HG03571 (cell line): ENCODE results near the gene MICAL2.

Experiments
- ATAC-seq: cut with Tn5 transposase; IDR thresholded peaks from one replicate; pipeline ENCODE4 v1.9.1; 2021; ENCODE audit not compliant: unreplicated experiment

The MICAL2 gene

DNA sequence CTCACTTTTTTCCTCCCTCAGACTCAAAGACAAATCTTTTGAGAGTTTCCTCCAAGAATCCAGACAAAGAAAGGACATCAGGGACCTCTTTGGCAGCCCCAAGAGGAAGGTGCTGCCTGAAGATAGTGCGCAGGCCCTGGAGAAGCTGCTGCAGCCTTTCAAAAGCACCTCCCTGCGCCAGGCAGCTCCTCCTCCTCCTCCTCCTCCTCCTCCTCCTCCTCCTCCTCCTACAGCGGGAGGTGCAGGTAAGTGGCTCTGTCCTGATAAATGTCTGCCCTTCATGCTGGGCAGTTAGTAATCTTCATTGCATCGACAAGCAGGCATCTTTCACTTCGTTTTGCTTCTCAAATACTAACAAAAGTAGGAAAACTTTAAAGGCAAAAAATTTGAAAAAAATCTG is 184.2 kb downstream of the MICAL2 start:
- no peak for ATAC-seq

GRCh38 chr11:12295943-12296342 is 185.6 kb downstream of the MICAL2 start:
- ATAC-seq: no peak

DNA sequence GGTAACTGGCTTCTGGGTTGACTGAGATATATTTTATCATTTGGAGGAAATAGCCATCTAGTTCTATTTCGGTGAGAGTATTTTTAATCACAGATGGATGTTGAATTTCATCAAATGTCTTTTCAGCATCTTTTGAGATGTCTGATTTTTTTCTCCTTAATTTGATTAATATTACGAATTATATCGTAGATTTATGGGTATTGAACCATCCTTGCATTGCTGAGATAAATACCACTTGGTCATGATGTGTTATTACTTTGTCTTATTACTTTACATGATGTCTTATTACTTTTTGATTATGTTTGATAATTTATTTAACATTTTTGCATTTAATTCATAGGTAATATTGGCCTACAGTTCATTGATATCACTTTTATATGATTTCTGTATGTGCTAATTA is 188.2 kb downstream of the MICAL2 start:
- ATAC-seq: no peak

DNA sequence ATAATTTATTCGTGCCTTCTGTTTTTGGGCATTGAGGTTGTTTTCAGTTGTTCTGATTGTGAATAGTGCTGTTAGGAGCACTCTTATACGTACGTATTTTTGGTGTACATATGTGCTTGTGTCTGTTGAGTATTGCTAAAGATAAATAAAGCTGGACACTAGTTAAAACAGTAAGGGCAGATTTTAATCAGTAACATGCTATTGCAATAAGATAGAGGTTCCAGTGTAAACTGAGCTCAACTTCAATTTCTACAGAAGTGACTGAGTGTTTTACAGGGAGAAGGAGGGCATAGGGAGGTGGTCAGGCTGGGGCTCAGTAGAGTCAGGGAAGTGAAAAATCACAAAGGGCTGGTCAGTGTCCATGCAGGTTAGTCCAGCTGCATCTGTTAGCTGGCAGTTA is 191.0 kb downstream of the MICAL2 start:
- no peak for ATAC-seq

DNA sequence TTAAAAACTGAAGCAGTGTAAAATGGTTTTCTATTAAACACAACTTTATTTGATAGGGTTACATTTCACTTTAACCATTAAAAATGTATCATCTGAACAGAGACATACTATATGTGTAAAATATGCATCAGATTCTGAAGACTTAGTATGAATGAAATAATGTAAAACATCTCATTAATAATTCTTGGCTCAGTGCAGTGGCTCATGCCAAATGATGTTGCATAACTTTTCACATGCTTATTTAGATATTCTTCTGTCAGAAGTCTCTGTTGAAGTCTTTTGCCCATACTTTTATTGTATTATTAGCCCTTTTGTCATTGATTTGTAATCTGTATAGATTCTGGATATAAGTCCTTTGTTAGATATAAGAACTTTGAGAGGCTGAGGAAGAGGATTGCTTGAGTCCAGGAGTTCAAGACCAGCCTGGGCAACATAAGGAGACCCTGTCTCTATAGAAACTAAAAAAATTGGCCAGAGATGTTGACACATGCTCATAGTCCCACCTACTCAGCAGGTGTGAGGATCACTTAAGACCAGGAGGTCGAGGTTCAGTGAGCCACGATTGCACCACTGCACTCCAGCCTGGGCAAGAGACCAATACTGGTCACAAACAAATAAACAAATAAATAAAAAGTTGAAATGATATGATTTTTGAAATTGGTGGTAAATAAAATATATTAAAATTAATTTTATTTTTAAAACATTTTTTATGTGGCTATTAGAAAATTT is 193.2 kb downstream of the MICAL2 start:
- ATAC-seq: no peak

GRCh38 chr11:12306830-12307229 is 196.4 kb downstream of the MICAL2 start:
- no peak for ATAC-seq

GRCh38 chr11:12312132-12312531 is 201.7 kb downstream of the MICAL2 start:
- no peak for ATAC-seq
